Measurements from ENCODE around the gene HS3ST5. TPM values are rescaled to one million over a fixed set of nuclear protein-coding genes. Genes with fewer than 3 reads are reported as not detected.

The HS3ST5 gene
- total and polyA plus RNA-seq, 2 experiments from 2014 or later, result 2.8 to 3.5 TPM

GRCh38 chr6:114169763-114170162 is 173.1 kb downstream of the HS3ST5 start:
- Mint-ChIP-seq H3K27ac (peak overlapping the region; percentile 69; the same call in 1 of the 2 replicates), H3K27me3 (ENCODE audit: insufficient read depth, low read depth, poor library complexity) (peaks cover 5% of the 10 kb centered on the region), H3K4me3 (no peak overlapping the region), H3K36me3 (ENCODE audit: low read depth) (no peaks in the 10 kb centered on the region; the same call in 2 of the 3 replicates), H3K9me3 (no peaks in the 10 kb centered on the region), H3K4me1 (peaks cover 24% of the 10 kb centered on the region)
- no peaks in the 10 kb centered on the region for H3F3A ChIP-seq (replicated peaks; ENCODE audit: low read depth)
- TF ChIP-seq ZNF462 (CRISPR knock-in tag; IDR thresholded peaks at IDR 0.05), result no peak
- TF ChIP-seq CREB1 (CRISPR knock-in tag; IDR thresholded peaks at IDR 0.05; ENCODE audit: low read depth), result no peak
- TF ChIP-seq EZH2phosphoT487 (IDR thresholded peaks at IDR 0.05; ENCODE audit: unreplicated experiment), result no peak
- TF ChIP-seq STAT1 (IDR thresholded peaks at IDR 0.05; ENCODE audit: unreplicated experiment), result no peak
- no peak for TF ChIP-seq ZNF331 (CRISPR knock-in tag; IDR thresholded peaks at IDR 0.05; ENCODE audit: low read depth)
- TF ChIP-seq JUNB (IDR thresholded peaks at IDR 0.05; ENCODE audit: unreplicated experiment), result no peak
- TF ChIP-seq EZH2 (IDR thresholded peaks at IDR 0.05; ENCODE audit: low read depth, unreplicated experiment), result no peak
- TF ChIP-seq, protein P1, sequence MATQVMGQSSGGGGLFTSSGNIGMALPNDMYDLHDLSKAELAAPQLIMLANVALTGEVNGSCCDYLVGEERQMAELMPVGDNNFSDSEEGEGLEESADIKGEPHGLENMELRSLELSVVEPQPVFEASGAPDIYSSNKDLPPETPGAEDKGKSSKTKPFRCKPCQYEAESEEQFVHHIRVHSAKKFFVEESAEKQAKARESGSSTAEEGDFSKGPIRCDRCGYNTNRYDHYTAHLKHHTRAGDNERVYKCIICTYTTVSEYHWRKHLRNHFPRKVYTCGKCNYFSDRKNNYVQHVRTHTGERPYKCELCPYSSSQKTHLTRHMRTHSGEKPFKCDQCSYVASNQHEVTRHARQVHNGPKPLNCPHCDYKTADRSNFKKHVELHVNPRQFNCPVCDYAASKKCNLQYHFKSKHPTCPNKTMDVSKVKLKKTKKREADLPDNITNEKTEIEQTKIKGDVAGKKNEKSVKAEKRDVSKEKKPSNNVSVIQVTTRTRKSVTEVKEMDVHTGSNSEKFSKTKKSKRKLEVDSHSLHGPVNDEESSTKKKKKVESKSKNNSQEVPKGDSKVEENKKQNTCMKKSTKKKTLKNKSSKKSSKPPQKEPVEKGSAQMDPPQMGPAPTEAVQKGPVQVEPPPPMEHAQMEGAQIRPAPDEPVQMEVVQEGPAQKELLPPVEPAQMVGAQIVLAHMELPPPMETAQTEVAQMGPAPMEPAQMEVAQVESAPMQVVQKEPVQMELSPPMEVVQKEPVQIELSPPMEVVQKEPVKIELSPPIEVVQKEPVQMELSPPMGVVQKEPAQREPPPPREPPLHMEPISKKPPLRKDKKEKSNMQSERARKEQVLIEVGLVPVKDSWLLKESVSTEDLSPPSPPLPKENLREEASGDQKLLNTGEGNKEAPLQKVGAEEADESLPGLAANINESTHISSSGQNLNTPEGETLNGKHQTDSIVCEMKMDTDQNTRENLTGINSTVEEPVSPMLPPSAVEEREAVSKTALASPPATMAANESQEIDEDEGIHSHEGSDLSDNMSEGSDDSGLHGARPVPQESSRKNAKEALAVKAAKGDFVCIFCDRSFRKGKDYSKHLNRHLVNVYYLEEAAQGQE (IDR thresholded peaks at IDR 0.05; ENCODE audit: unreplicated experiment), result no peak
- TF ChIP-seq, protein P2, sequence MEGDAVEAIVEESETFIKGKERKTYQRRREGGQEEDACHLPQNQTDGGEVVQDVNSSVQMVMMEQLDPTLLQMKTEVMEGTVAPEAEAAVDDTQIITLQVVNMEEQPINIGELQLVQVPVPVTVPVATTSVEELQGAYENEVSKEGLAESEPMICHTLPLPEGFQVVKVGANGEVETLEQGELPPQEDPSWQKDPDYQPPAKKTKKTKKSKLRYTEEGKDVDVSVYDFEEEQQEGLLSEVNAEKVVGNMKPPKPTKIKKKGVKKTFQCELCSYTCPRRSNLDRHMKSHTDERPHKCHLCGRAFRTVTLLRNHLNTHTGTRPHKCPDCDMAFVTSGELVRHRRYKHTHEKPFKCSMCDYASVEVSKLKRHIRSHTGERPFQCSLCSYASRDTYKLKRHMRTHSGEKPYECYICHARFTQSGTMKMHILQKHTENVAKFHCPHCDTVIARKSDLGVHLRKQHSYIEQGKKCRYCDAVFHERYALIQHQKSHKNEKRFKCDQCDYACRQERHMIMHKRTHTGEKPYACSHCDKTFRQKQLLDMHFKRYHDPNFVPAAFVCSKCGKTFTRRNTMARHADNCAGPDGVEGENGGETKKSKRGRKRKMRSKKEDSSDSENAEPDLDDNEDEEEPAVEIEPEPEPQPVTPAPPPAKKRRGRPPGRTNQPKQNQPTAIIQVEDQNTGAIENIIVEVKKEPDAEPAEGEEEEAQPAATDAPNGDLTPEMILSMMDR (conservative IDR thresholded peaks at IDR 0.05; ENCODE audit: low read depth in 2 of 2), result no peak
- no peak for TF ChIP-seq POLR2AphosphoS5 (IDR thresholded peaks at IDR 0.05; ENCODE audit: low read depth)
- TF ChIP-seq ETS1 (IDR thresholded peaks at IDR 0.05), result no peak
- no peak for TF ChIP-seq NANOG (IDR thresholded peaks at IDR 0.05; ENCODE audit: borderline replicate concordance)
- TF ChIP-seq ZNF114 (CRISPR knock-in tag; IDR thresholded peaks at IDR 0.05), result no peak
- H3K4me3 ChIP-seq, result no peak overlapping the region
- DNase-seq (ENCODE audit: low spot score) (no peak), ATAC-seq (no peak)
- no peaks in the 10 kb centered on the region for H3K79me2 ChIP-seq (replicated peaks; ENCODE audit: insufficient read depth)
- no peak overlapping the region for H3K4me2 ChIP-seq
- H4K20me1 ChIP-seq (replicated peaks; ENCODE audit: insufficient read depth), result no peaks in the 10 kb centered on the region
- no peaks in the 10 kb centered on the region for H3K27me3 ChIP-seq (ENCODE audit: insufficient read depth)
- no peaks in the 10 kb centered on the region for H3K36me3 ChIP-seq (ENCODE audit: insufficient read depth)
- H2AFZ ChIP-seq, result no peak overlapping the region
- no peaks in the 10 kb centered on the region for H3K9me2 ChIP-seq (ENCODE audit: insufficient read depth)
- no peak overlapping the region for H3K27ac ChIP-seq (ENCODE audit: low read depth)
- peaks cover 13% of the 10 kb centered on the region for H3K4me1 ChIP-seq (ENCODE audit: insufficient read depth)

Data from GM23338 (cell line).